MCF 10A (cell line): ENCODE data around the gene PARVB. TPM values are rescaled to one million over a fixed set of nuclear protein-coding genes. Genes with fewer than 3 reads are reported as not detected.

Source experiments
- BruUV-seq: library from RNA; stranded (reverse); fragments of 400-500 nt; replicated peaks from 2 replicates; lab custom pipeline; 2021; lab: Mats Ljungman, UMichigan
- CTCF ChIA-PET: fragments of 300-600 bp; sonication (Branson Sonifier 250); formaldehyde crosslinking; extraction: SDS; loops from one replicate; lab custom pipeline; 2021; ENCODE audit warnings: antibody characterized with exemption, inconsistent platforms; lab: Yijun Ruan, JAX
- POLR2A ChIA-PET: fragments of 300-600, 350-650 bp; sonication (Branson Sonifier 250); formaldehyde crosslinking; extraction: SDS; loops from one replicate; lab custom pipeline; 2020; ENCODE audit warnings: antibody characterized with exemption, inconsistent platforms; lab: Yijun Ruan, JAX
- DNase-seq: peaks from one replicate; pipeline ENCODE4 v3.0.0-alpha.2; 2018; ENCODE audit not compliant: unreplicated experiment
- H3K27ac Mint-ChIP-seq: one replicate; pipeline ENCODE4 v1.8.0; 2022; ENCODE audit warnings: mild to moderate bottlenecking, low read depth, mixed read lengths; ENCODE audit not compliant: unreplicated experiment
- H3K27me3 Mint-ChIP-seq: one replicate; pipeline ENCODE4 v1.8.0; 2022; ENCODE audit warnings: mixed read lengths; ENCODE audit not compliant: insufficient read depth, unreplicated experiment
- H3K36me3 Mint-ChIP-seq: one replicate; pipeline ENCODE4 v1.8.0; 2022; ENCODE audit warnings: mild to moderate bottlenecking, moderate library complexity, mixed read lengths; ENCODE audit not compliant: insufficient read depth, unreplicated experiment
- H3K4me1 Mint-ChIP-seq: one replicate; pipeline ENCODE4 v1.8.0; 2022; ENCODE audit warnings: mixed read lengths; ENCODE audit not compliant: insufficient read depth, unreplicated experiment
- H3K4me3 Mint-ChIP-seq: one replicate; pipeline ENCODE4 v1.8.0; 2022; ENCODE audit warnings: mild to moderate bottlenecking, moderate library complexity, mixed read lengths; ENCODE audit not compliant: unreplicated experiment
- H3K9me3 Mint-ChIP-seq: one replicate; pipeline ENCODE4 v1.8.0; 2022; ENCODE audit warnings: mixed read lengths; ENCODE audit not compliant: unreplicated experiment
- CTCF ChIP-seq: fragments of 200-600 bp; IDR thresholded peaks from one replicate; pipeline ENCODE4 v1.8.0; 2022; ENCODE audit warnings: antibody characterized with exemption, mild to moderate bottlenecking; ENCODE audit not compliant: unreplicated experiment
- intact Hi-C: fragments of 100-400 bp; cut with micrococcal nuclease; formaldehyde crosslinking; loops from 2 replicates; pipeline ENCODE4 v1.14.1; 2022
- total RNA-seq: library from RNA; stranded (reverse); gene quantifications from 2 replicates; pipeline ENCODE4 v1.2.3, GENCODE V29; 2022

Gene PARVB
- total RNA-seq, 1 experiment from 2014 or later = 26.0 TPM

- no peak for TF ChIP-seq CTCF
These were observed 96.2 kb downstream of the PARVB start for GRCh38 chr22:44120314-44120704.

GRCh38 chr22:44125421-44125820 is 101.3 kb downstream of the PARVB start:
- no peaks in the 10 kb centered on the region for H3K27me3 Mint-ChIP-seq
- POLR2A ChIA-PET = no interaction called here
- no peak overlapping the region for H3K27ac Mint-ChIP-seq
- no TSS peak for BruUV-seq
- H3K4me3 Mint-ChIP-seq = no peak overlapping the region
- no peaks in the 10 kb centered on the region for H3K36me3 Mint-ChIP-seq
- DNase-seq = no peak
- no peaks in the 10 kb centered on the region for H3K4me1 Mint-ChIP-seq
- intact Hi-C loops = no loop called here
- CTCF ChIA-PET = no interaction called here
- TF ChIP-seq CTCF = no peak
- H3K9me3 Mint-ChIP-seq = peaks cover 10% of the 10 kb centered on the region

More at GRCh38 chr22:44120314-44120704, 96.2 kb downstream of the PARVB start:
- DNase-seq = no peak
- peaks cover 5% of the 10 kb centered on the region for H3K36me3 Mint-ChIP-seq
- no peaks in the 10 kb centered on the region for H3K27me3 Mint-ChIP-seq
- CTCF ChIA-PET = no interaction called here
- H3K4me1 Mint-ChIP-seq = no peaks in the 10 kb centered on the region
- no peak overlapping the region for H3K4me3 Mint-ChIP-seq
- no peak overlapping the region for H3K27ac Mint-ChIP-seq
- no TSS peak for BruUV-seq
- POLR2A ChIA-PET = no interaction called here
- intact Hi-C loops = no loop called here
- peaks cover 5% of the 10 kb centered on the region for H3K9me3 Mint-ChIP-seq

GRCh38 chr22:44126807-44127206 is 102.7 kb downstream of the PARVB start:
- intact Hi-C loops = no loop called here
- CTCF ChIA-PET = interaction anchor here (0.5 to 0.7 kb wide), 2 partner anchors 41 to 954 kb away, joined by 6 to 7 read pairs; no protein-coding TSS in a partner anchor
- DNase-seq = no peak
- POLR2A ChIA-PET = no interaction called here
- H3K27ac Mint-ChIP-seq = no peak overlapping the region
- no TSS peak for BruUV-seq
- peaks cover 10% of the 10 kb centered on the region for H3K9me3 Mint-ChIP-seq
- H3K27me3 Mint-ChIP-seq = no peaks in the 10 kb centered on the region
- no peaks in the 10 kb centered on the region for H3K4me1 Mint-ChIP-seq
- no peak overlapping the region for H3K4me3 Mint-ChIP-seq
- TF ChIP-seq CTCF = no peak
- H3K36me3 Mint-ChIP-seq = no peaks in the 10 kb centered on the region

- intact Hi-C loops = no loop called here
- no TSS peak for BruUV-seq
These were observed 103.3 kb downstream of the PARVB start for GRCh38 chr22:44127356-44127755.

More at GRCh38 chr22:44127356-44127755, 103.3 kb downstream of the PARVB start:
- POLR2A ChIA-PET = no interaction called here
- CTCF ChIA-PET = interaction anchor here (0.5 kb wide), 1 partner anchor 953 kb away, joined by 6 read pairs; no protein-coding TSS in a partner anchor
- H3K4me1 Mint-ChIP-seq = no peaks in the 10 kb centered on the region
- DNase-seq = no peak
- TF ChIP-seq CTCF = no peak
- H3K4me3 Mint-ChIP-seq = no peak overlapping the region
- H3K27me3 Mint-ChIP-seq = no peaks in the 10 kb centered on the region
- H3K27ac Mint-ChIP-seq = no peak overlapping the region
- peaks cover 10% of the 10 kb centered on the region for H3K9me3 Mint-ChIP-seq
- no peaks in the 10 kb centered on the region for H3K36me3 Mint-ChIP-seq
